ENCODE results near the gene ZC3H6.

DNA sequence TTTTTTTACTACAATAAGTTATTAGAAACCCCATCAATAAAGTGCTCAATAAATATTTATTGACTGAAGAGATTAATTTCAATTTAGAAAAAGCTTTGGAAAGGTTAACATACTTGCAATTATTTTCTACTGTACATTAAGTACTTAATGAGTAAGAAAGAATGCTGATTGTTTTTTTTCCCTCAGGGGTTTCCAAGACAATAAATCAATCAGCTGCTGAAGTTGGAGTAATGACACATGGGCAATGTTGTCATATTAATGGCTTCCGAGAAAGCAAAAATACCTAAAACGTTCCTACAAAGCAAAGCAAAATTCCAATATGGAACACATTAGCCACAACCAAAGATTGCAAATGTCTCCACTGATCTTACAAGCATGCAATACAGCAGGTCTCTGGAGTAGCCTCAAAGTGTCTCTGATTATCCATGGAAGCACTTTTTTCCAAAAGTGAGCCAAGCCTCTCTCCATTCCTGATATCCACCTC is 66.7 kb downstream of the ZC3H6 start:
- TF ChIP-seq, protein P1, sequence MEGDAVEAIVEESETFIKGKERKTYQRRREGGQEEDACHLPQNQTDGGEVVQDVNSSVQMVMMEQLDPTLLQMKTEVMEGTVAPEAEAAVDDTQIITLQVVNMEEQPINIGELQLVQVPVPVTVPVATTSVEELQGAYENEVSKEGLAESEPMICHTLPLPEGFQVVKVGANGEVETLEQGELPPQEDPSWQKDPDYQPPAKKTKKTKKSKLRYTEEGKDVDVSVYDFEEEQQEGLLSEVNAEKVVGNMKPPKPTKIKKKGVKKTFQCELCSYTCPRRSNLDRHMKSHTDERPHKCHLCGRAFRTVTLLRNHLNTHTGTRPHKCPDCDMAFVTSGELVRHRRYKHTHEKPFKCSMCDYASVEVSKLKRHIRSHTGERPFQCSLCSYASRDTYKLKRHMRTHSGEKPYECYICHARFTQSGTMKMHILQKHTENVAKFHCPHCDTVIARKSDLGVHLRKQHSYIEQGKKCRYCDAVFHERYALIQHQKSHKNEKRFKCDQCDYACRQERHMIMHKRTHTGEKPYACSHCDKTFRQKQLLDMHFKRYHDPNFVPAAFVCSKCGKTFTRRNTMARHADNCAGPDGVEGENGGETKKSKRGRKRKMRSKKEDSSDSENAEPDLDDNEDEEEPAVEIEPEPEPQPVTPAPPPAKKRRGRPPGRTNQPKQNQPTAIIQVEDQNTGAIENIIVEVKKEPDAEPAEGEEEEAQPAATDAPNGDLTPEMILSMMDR (IDR thresholded peaks at IDR 0.05; ENCODE audit: insufficient read depth, low read depth, low read length) = no peak
- TF ChIP-seq EZH2 (IDR thresholded peaks at IDR 0.05; ENCODE audit: insufficient read depth, low read length) = no peak
